ENCODE results near the gene CELA3B. TPM values are rescaled to one million over a fixed set of nuclear protein-coding genes. Genes with fewer than 3 reads are reported as not detected.
"Not testable (repeated sequence)": the region's sequence is repeated elsewhere in the genome, so short reads cannot be mapped to it uniquely, and the experiment has no call there.

Gene CELA3B
- total RNA-seq, 1 experiment from 2014 or later: not detected

DNA sequence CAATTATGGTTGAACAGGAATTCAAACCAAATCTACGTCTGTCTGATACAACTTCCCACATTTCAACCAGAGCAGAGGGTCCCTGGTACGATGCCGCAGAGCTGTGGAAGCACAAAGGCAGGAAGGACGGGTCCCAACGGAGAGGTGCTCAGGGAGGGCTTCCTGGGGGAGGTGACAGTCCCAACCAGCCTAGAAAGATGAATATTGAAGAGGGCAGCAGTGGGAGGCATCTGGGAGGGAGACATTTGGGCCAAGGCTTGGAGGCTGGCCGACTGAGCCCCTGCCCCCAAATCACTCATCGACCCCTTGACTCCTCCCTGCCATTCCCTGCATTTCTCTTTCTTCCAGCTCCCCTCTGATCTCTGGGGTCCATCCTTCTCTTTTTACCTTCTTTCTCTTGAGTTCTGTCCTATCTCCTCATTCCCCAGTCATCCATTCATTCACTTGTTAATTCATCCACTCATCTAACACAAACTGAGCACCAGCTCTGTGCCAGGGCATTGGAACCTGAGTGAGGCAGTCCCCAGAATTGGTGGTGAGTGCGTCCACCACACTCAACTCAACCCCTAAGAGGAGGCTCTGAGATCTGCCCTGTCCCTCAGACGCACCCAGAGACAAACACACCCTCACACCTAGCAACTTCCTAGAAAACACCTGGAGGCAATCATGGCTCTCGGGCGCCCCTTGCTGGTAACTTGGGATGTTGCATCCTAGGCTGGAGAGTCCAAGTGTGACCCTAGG is 13.2 kb upstream of the CELA3B start:
- Histone ChIP-seq H3K9me3 (ENCODE audit: low read depth, low read length, poor library complexity, severe bottlenecking) (no peaks in the 10 kb centered on the region), H3K4me3 (ENCODE audit: low read depth, low read length, poor library complexity, severe bottlenecking) (no peak overlapping the region), H3K27me3 (replicated peaks; ENCODE audit: insufficient read depth, low read depth, low read length, poor library complexity) (no peaks in the 10 kb centered on the region), H3K36me3 (ENCODE audit: insufficient read depth, low read length, poor library complexity, severe bottlenecking) (no peaks in the 10 kb centered on the region), H3K27ac (ENCODE audit: low read depth, low read length, poor library complexity, severe bottlenecking) (no peak overlapping the region), H3K4me1 (ENCODE audit: insufficient read depth, low read length, poor library complexity, severe bottlenecking) (peaks cover 14% of the 10 kb centered on the region)
- no TSS peak for BruUV-seq (replicated peaks)
- peak; percentile 66 for DNase-seq (ENCODE audit: low spot score)
- ChIA-PET CTCF (no interaction called here), POLR2A (ENCODE audit: low non-redundant PET) (no interaction called here)
- TF ChIP-seq, protein P1, sequence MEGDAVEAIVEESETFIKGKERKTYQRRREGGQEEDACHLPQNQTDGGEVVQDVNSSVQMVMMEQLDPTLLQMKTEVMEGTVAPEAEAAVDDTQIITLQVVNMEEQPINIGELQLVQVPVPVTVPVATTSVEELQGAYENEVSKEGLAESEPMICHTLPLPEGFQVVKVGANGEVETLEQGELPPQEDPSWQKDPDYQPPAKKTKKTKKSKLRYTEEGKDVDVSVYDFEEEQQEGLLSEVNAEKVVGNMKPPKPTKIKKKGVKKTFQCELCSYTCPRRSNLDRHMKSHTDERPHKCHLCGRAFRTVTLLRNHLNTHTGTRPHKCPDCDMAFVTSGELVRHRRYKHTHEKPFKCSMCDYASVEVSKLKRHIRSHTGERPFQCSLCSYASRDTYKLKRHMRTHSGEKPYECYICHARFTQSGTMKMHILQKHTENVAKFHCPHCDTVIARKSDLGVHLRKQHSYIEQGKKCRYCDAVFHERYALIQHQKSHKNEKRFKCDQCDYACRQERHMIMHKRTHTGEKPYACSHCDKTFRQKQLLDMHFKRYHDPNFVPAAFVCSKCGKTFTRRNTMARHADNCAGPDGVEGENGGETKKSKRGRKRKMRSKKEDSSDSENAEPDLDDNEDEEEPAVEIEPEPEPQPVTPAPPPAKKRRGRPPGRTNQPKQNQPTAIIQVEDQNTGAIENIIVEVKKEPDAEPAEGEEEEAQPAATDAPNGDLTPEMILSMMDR (conservative IDR thresholded peaks at IDR 0.05; ENCODE audit: low read depth, low read length): peak; percentile 90
- no peak for TF ChIP-seq EZH2 (IDR thresholded peaks at IDR 0.05; ENCODE audit: borderline replicate concordance, low read depth, low read length, poor library complexity, severe bottlenecking)
- intact Hi-C loops (cut with micrococcal nuclease; ENCODE audit: unreplicated experiment): loop anchor here (5.0 kb wide), 2 partner anchors 261 to 306 kb away; no protein-coding TSS in a partner anchor

DNA sequence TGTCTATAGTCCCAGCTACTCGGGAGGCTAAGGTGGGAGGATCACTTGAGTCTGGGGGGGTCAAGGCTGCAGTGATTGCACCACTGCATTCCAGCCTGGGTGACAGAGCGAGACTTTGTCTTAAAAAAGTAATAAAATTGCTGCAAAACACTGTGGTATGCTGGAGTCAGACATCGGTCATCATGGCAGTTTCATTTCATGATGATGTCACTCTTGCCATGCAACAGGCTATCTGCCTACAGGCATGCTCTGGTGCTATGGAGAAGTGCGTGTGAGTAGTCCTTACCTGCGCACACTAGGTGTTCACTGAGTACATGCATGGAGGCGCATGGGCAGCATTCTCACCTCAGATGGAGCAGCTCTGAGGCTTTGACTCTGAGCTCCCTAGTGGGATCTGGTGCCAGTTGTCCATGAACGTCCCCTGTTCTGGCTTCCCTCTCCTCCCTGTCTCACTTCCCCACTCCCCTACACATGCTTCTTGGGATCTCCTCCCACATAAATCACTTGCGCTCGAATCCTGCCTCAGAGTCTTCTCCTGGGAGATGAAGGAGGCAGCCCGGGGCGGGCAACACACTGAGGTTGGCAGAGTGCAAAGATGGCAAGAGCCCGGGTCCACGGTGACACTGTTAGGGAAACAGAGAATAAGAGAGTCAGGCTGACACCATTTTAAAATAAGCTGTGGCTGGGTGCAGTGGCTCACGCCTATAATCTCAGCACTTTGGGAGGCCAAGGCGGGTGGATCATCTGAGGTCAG is 10.4 kb upstream of the CELA3B start:
- H3K4me3 ChIP-seq (ENCODE audit: low read depth, low read length, poor library complexity, severe bottlenecking): no peak overlapping the region
- DNase-seq (ENCODE audit: low spot score): no peak
- ChIA-PET CTCF (interaction anchor here (0.6 to 0.7 kb wide), 2 partner anchors 259 to 511 kb away, joined by 3 to 9 read pairs; no protein-coding TSS in a partner anchor), POLR2A (ENCODE audit: low non-redundant PET) (interaction anchor here (0.6 kb wide), 1 partner anchor 257 kb away, joined by 10 read pairs; no protein-coding TSS in a partner anchor)
- no peaks in the 10 kb centered on the region for H3K27me3 ChIP-seq (replicated peaks; ENCODE audit: insufficient read depth, low read depth, low read length, poor library complexity)
- intact Hi-C loops (cut with micrococcal nuclease; ENCODE audit: unreplicated experiment): no loop called here
- peaks cover 14% of the 10 kb centered on the region for H3K4me1 ChIP-seq (ENCODE audit: insufficient read depth, low read length, poor library complexity, severe bottlenecking)
- no peak for TF ChIP-seq EZH2 (IDR thresholded peaks at IDR 0.05; ENCODE audit: borderline replicate concordance, low read depth, low read length, poor library complexity, severe bottlenecking)
- TF ChIP-seq, protein P1 (conservative IDR thresholded peaks at IDR 0.05; ENCODE audit: low read depth, low read length): no peak
- H3K9me3 ChIP-seq (ENCODE audit: low read depth, low read length, poor library complexity, severe bottlenecking): no peaks in the 10 kb centered on the region
- no TSS peak for BruUV-seq (replicated peaks)
- H3K36me3 ChIP-seq (ENCODE audit: insufficient read depth, low read length, poor library complexity, severe bottlenecking): no peaks in the 10 kb centered on the region
- no peak overlapping the region for H3K27ac ChIP-seq (ENCODE audit: low read depth, low read length, poor library complexity, severe bottlenecking)

DNA sequence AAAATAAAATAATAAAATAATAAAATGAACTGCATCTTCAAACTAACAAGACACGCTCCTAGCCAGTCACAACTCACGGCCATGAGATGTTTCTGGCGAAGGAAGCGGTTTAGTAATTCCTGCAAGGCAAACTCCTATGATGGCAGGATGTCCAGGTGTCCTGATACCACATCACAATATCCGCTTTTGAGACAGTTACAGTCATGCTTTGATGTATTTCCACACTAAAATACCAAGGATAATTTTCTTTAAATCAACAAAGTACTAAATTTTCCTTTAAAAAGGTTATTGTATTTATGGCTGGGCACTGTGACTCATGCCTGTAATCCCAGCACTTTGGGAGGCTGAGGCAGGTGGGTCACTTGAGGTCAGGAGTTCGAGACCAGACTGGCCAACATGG is 9.6 kb upstream of the CELA3B start:
- H3K36me3 ChIP-seq (ENCODE audit: insufficient read depth, low read length, poor library complexity, severe bottlenecking); intact Hi-C loops (cut with micrococcal nuclease; ENCODE audit: unreplicated experiment); H3K4me3 ChIP-seq (ENCODE audit: low read depth, low read length, poor library complexity, severe bottlenecking); CTCF ChIA-PET; H3K27ac ChIP-seq (ENCODE audit: low read depth, low read length, poor library complexity, severe bottlenecking); H3K4me1 ChIP-seq (ENCODE audit: insufficient read depth, low read length, poor library complexity, severe bottlenecking); H3K27me3 ChIP-seq (replicated peaks; ENCODE audit: insufficient read depth, low read depth, low read length, poor library complexity); BruUV-seq (replicated peaks); H3K9me3 ChIP-seq (ENCODE audit: low read depth, low read length, poor library complexity, severe bottlenecking); DNase-seq (ENCODE audit: low spot score); POLR2A ChIA-PET (ENCODE audit: low non-redundant PET): not testable (repeated sequence)

DNA sequence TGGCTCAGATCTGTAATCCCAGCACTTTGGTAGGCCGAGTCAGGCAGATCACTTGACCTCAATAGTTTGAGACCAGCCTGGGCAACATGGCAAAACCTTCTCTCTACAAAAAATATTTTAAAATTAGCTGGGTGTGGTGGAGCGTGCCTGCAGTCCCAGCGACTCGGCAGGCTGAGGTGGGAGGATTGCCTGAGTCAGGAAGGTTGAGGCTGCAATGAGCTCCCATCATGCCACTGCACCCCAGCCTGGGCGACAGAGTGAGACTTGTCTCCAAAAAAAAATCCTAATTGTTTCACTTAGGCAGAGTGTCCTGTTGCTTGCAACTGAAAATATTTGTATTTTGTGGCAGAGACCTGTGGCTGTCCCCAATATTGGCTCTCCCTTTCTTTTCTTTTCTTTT is 7.8 kb upstream of the CELA3B start:
- POLR2A ChIA-PET (ENCODE audit: low non-redundant PET); H3K27ac ChIP-seq (ENCODE audit: low read depth, low read length, poor library complexity, severe bottlenecking); H3K4me1 ChIP-seq (ENCODE audit: insufficient read depth, low read length, poor library complexity, severe bottlenecking); intact Hi-C loops (cut with micrococcal nuclease; ENCODE audit: unreplicated experiment); CTCF ChIA-PET; H3K4me3 ChIP-seq (ENCODE audit: low read depth, low read length, poor library complexity, severe bottlenecking); H3K9me3 ChIP-seq (ENCODE audit: low read depth, low read length, poor library complexity, severe bottlenecking); H3K36me3 ChIP-seq (ENCODE audit: insufficient read depth, low read length, poor library complexity, severe bottlenecking); DNase-seq (ENCODE audit: low spot score); H3K27me3 ChIP-seq (replicated peaks; ENCODE audit: insufficient read depth, low read depth, low read length, poor library complexity); BruUV-seq (replicated peaks): not testable (repeated sequence)

DNA sequence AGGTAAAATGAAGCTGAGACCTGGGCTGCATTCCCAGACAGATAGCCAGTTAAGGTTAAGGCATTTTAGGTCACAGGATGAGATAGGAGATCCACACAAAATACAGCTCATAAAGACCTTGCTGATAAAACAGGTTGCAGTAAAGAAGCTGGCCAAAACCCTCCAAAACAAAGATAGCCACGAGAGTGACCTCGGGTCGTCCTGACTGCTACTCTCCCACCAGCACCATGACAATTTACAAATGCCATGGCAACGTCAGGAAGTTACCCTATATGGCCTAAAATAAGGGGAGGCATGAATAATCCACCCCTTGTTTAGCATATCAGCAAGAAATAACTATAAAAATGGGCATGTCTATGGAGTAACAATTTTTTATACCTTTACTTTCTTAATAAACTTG is 6.3 kb upstream of the CELA3B start:
- H3K4me1 ChIP-seq (ENCODE audit: insufficient read depth, low read length, poor library complexity, severe bottlenecking); H3K36me3 ChIP-seq (ENCODE audit: insufficient read depth, low read length, poor library complexity, severe bottlenecking); CTCF ChIA-PET; H3K9me3 ChIP-seq (ENCODE audit: low read depth, low read length, poor library complexity, severe bottlenecking); H3K4me3 ChIP-seq (ENCODE audit: low read depth, low read length, poor library complexity, severe bottlenecking); H3K27me3 ChIP-seq (replicated peaks; ENCODE audit: insufficient read depth, low read depth, low read length, poor library complexity); POLR2A ChIA-PET (ENCODE audit: low non-redundant PET); intact Hi-C loops (cut with micrococcal nuclease; ENCODE audit: unreplicated experiment); H3K27ac ChIP-seq (ENCODE audit: low read depth, low read length, poor library complexity, severe bottlenecking); BruUV-seq (replicated peaks); DNase-seq (ENCODE audit: low spot score): not testable (repeated sequence)

DNA sequence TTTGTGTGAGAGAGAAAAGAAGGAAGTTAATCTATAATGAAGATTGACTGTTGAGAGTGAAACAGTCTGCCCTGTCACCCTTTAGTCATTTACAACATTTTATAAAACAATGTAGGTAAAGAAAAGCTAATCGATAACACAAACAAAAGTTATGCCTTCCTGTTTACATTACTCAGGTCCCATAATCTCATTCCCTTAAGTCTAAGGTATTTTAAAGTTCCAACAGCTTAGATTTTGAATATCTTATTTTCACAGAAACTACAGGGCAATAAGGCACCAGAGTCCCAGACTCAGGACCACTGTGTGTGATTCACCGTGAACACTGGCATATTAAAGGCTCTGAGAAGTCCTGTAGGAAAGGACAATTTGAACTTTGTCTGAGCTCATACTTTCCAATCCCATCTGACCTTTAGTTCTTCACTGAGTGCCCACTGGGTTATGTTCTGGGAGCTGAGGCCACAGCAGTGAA is 3.8 kb upstream of the CELA3B start:
- CTCF ChIA-PET; H3K4me3 ChIP-seq (ENCODE audit: low read depth, low read length, poor library complexity, severe bottlenecking); H3K4me1 ChIP-seq (ENCODE audit: insufficient read depth, low read length, poor library complexity, severe bottlenecking); BruUV-seq (replicated peaks); DNase-seq (ENCODE audit: low spot score); H3K9me3 ChIP-seq (ENCODE audit: low read depth, low read length, poor library complexity, severe bottlenecking); H3K36me3 ChIP-seq (ENCODE audit: insufficient read depth, low read length, poor library complexity, severe bottlenecking); POLR2A ChIA-PET (ENCODE audit: low non-redundant PET); intact Hi-C loops (cut with micrococcal nuclease; ENCODE audit: unreplicated experiment); H3K27me3 ChIP-seq (replicated peaks; ENCODE audit: insufficient read depth, low read depth, low read length, poor library complexity); H3K27ac ChIP-seq (ENCODE audit: low read depth, low read length, poor library complexity, severe bottlenecking): not testable (repeated sequence)

Measured in A673 (cell line).